HFFc6 (cell line): ENCODE results near the gene FAM53B. TPM values are rescaled to one million over a fixed set of nuclear protein-coding genes. Genes with fewer than 3 reads are reported as not detected.

Source experiments
- DNase-seq: peaks from one replicate; pipeline ENCODE4 v3.0.0-alpha.2; 2018
- H3K27ac Mint-ChIP-seq: 2 replicates; pipeline ENCODE4 v1.8.0; 2020; ENCODE audit warnings: mild to moderate bottlenecking, mixed read lengths
- H3K27me3 Mint-ChIP-seq: 2 replicates; pipeline ENCODE4 v1.8.0; 2021; ENCODE audit warnings: mild to moderate bottlenecking, moderate library complexity, mixed read lengths; ENCODE audit not compliant: insufficient read depth
- H3K36me3 Mint-ChIP-seq: 2 replicates; pipeline ENCODE4 v1.8.0; 2021; ENCODE audit warnings: low read depth, mixed read lengths
- H3K4me1 Mint-ChIP-seq: 2 replicates; pipeline ENCODE4 v1.8.0; 2020; ENCODE audit warnings: low read depth, mixed read lengths
- H3K4me3 Mint-ChIP-seq: 2 replicates; pipeline ENCODE4 v1.8.0; 2020; ENCODE audit warnings: mild to moderate bottlenecking, moderate library complexity, mixed read lengths
- H3K9me3 Mint-ChIP-seq: 2 replicates; pipeline ENCODE4 v1.8.0; 2020; ENCODE audit warnings: mild to moderate bottlenecking, mixed read lengths
- total RNA-seq, 6 experiments: library from RNA; stranded (reverse); fragmentation: NEBNext Ultra II Directional; extraction: Animal tissue kit (Norgen Biotek cat#: 25700); gene quantifications; 2 replicates in 1 of 6; 3 replicates in 5 of 6; pipeline ENCODE4 v1.2.3, GENCODE V29; 2021
- TF ChIP-seq, protein P1 (sequence below): fragments of 200-600 bp; sonication (generic); IDR thresholded peaks from 2 replicates; pipeline ENCODE4 v1.5.0; 2021; ENCODE audit warnings: antibody characterized with exemption, mild to moderate bottlenecking

Gene FAM53B
- total RNA-seq, 6 experiments from 2014 or later = 9.3 to 10.6 (median 10.4) TPM

DNA sequence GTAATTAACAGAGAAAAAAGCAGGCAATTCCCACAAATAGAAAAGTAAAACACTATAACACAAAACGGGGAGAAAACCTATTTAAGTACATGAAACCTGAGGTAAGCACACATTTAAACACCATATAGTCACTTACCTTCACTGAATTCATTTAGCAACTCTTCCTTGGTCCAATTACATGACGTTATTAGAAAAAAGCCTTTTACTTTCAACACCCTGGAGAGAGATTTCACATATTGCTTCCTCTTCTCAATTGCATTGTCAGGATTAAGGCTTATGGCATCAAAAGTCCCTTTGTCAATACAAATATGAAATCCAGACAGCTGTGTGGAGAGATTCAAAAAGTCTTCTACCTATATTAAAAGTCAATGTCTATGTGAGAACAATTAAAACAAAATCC, 21.1 kb upstream of the FAM53B start:
- Mint-ChIP-seq H3K9me3 (no peaks in the 10 kb centered on the region), H3K27me3 (no peaks in the 10 kb centered on the region)

DNA sequence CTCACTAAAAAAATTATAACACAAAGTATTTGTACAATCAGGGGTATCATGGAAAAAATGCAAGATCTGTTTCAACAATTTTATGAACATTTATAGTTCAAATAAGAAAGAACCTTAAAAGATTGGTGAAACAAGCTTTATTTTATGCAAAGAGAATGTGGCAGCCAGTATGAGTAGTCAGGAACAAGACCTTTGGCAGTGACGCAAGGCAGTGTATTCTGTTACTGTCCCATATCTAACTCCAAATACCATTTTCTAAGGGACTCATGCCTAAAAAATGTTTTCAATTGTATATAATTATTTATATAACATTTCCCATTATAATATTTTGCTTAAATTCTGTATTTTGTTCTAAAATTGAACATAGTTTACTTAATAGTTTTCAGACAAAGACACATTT, 19.1 kb upstream of the FAM53B start:
- Mint-ChIP-seq H3K4me3 (no peak overlapping the region), H3K27ac (no peak overlapping the region), H3K9me3 (no peaks in the 10 kb centered on the region), H3K27me3 (no peaks in the 10 kb centered on the region), H3K4me1 (peaks cover 24% of the 10 kb centered on the region), H3K36me3 (peaks cover 16% of the 10 kb centered on the region; the same call in 1 of the 2 replicates)
- TF ChIP-seq, protein P1, sequence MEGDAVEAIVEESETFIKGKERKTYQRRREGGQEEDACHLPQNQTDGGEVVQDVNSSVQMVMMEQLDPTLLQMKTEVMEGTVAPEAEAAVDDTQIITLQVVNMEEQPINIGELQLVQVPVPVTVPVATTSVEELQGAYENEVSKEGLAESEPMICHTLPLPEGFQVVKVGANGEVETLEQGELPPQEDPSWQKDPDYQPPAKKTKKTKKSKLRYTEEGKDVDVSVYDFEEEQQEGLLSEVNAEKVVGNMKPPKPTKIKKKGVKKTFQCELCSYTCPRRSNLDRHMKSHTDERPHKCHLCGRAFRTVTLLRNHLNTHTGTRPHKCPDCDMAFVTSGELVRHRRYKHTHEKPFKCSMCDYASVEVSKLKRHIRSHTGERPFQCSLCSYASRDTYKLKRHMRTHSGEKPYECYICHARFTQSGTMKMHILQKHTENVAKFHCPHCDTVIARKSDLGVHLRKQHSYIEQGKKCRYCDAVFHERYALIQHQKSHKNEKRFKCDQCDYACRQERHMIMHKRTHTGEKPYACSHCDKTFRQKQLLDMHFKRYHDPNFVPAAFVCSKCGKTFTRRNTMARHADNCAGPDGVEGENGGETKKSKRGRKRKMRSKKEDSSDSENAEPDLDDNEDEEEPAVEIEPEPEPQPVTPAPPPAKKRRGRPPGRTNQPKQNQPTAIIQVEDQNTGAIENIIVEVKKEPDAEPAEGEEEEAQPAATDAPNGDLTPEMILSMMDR = no peak
- no peak for DNase-seq

More for the DNA sequence above, 21.1 kb upstream of the FAM53B start:
- no peak overlapping the region for H3K4me3 Mint-ChIP-seq
- peaks cover 24% of the 10 kb centered on the region for H3K4me1 Mint-ChIP-seq
- no peak overlapping the region for H3K27ac Mint-ChIP-seq
- TF ChIP-seq, protein P1 = no peak
- H3K36me3 Mint-ChIP-seq = peaks cover 9% of the 10 kb centered on the region; the same call in 1 of the 2 replicates
- DNase-seq = no peak

DNA sequence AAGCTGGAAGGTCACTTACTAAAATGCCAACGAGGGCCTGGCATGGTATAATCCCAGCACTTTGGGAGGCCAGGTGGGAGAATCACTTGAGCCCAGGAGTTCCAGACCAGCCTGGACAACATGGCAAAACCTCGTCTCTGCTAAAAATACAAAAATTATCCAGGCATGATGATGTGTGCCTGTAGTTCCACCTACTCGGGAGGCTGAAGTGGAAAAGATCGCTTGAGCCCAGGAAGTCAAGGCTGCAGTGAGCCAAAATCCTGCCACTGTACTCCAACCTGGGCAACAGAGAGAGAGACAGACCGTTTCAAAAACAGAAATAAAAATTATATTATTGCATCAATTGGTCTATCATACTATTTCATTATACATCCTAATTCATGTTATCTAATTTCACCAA, 18.1 kb upstream of the FAM53B start:
- no peak overlapping the region for H3K27ac Mint-ChIP-seq
- no peaks in the 10 kb centered on the region for H3K27me3 Mint-ChIP-seq
- H3K4me1 Mint-ChIP-seq = peaks cover 24% of the 10 kb centered on the region
- peaks cover 16% of the 10 kb centered on the region; the same call in 1 of the 2 replicates for H3K36me3 Mint-ChIP-seq
- DNase-seq = no peak
- TF ChIP-seq, protein P1 = no peak
- H3K9me3 Mint-ChIP-seq = no peaks in the 10 kb centered on the region
- no peak overlapping the region for H3K4me3 Mint-ChIP-seq

DNA sequence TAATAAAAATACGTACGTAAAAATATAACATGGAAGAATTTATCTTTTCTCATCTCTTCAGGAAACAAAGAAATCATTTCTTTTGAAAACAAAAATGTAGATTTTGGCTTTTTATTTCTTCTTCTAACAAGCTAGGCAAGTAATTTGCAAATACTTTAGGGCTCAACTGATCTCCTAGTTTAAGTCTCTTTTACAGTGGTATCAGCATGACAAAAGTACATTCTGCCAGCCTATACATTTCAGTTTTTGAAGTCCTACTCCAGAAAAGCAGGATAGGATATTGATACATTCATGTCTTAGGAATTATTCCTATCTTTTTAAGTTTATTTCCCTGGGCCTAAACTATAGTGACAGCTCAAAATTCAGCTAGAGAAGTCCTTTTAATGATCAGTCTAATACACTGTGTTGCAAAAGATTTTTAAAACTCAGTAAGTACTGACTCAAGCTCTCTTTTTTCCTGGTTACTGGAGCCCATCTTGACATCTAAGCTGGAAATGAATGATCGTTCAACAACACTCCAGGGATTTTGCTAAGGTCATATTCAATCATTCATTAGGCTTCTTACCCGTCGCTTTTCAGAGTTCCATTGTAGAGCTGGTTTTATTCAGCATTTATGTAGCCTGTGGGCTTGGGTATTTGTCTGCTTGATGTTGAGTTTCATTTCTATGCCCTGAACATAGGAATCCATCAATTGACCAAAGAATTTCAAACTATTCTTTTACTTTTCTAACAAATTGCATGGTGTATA, 12.2 kb upstream of the FAM53B start:
- no peak overlapping the region for H3K4me3 Mint-ChIP-seq
- no peak for DNase-seq
- no peaks in the 10 kb centered on the region for H3K4me1 Mint-ChIP-seq
- TF ChIP-seq, protein P1 = no peak
- H3K36me3 Mint-ChIP-seq = peaks cover 15% of the 10 kb centered on the region; the same call in 1 of the 2 replicates
- no peaks in the 10 kb centered on the region for H3K27me3 Mint-ChIP-seq
- H3K27ac Mint-ChIP-seq = no peak overlapping the region
- no peaks in the 10 kb centered on the region for H3K9me3 Mint-ChIP-seq

DNA sequence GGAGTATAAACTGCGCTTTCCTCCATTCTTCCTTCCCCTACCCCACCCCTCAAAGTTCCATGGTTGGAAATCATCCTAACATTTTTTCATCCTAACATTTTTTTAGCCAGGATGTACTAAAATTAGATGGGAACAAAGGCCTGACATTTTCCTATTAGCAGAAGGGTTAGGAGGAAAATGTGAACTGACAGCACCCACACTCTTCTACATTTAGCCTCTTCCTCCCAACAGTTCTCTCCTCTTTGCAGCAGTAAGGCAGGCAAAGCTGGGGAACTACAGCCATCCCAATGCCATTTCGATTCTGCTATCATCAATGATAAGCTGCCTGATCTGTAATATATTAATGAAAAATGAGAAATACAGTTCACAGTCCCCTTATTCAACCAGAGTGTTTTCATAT, 11.4 kb upstream of the FAM53B start:
- no peak overlapping the region for H3K4me3 Mint-ChIP-seq
- DNase-seq = no peak
- H3K9me3 Mint-ChIP-seq = no peaks in the 10 kb centered on the region
- no peak overlapping the region for H3K27ac Mint-ChIP-seq
- peaks cover 14% of the 10 kb centered on the region; the same call in 1 of the 2 replicates for H3K36me3 Mint-ChIP-seq
- H3K4me1 Mint-ChIP-seq = no peaks in the 10 kb centered on the region
- TF ChIP-seq, protein P1 = no peak
- H3K27me3 Mint-ChIP-seq = no peaks in the 10 kb centered on the region
